Activated T-helper 1 cell treated with Interleukin-2 at 50 U/mL for 16 hours (primary cell): Measurements from ENCODE around the gene C1GALT1.

ENCODE experiments used
- DNase-seq: peaks from one replicate; pipeline ENCODE4 v3.0.0-alpha.2; 2020; ENCODE audit warnings: low read depth

C1GALT1 gene

GRCh38 chr7:7201578-7202374 lies 19.4 kb downstream of the C1GALT1 start:
- DNase-seq: peak; percentile 16

GRCh38 chr7:7202375-7202720 lies 20.0 kb downstream of the C1GALT1 start:
- DNase-seq: no peak

- no peak for DNase-seq
Observed at GRCh38 chr7:7203813-7204575, 21.6 kb downstream of the C1GALT1 start.

GRCh38 chr7:7207876-7208275 lies 25.5 kb downstream of the C1GALT1 start:
- DNase-seq: no peak

GRCh38 chr7:7208520-7208919 lies 26.2 kb downstream of the C1GALT1 start:
- DNase-seq: no peak

GRCh38 chr7:7209412-7210050 lies 27.2 kb downstream of the C1GALT1 start:
- no peak for DNase-seq

- DNase-seq: no peak
Observed at GRCh38 chr7:7210475-7211237, 28.3 kb downstream of the C1GALT1 start.

- DNase-seq: no peak
Observed at GRCh38 chr7:7212612-7213011, 30.3 kb downstream of the C1GALT1 start.

GRCh38 chr7:7214398-7215347 lies 32.3 kb downstream of the C1GALT1 start:
- DNase-seq: no peak

- no peak for DNase-seq
Observed at GRCh38 chr7:7216279-7216678, 33.9 kb downstream of the C1GALT1 start.

GRCh38 chr7:7219216-7219615 lies 36.9 kb downstream of the C1GALT1 start:
- no peak for DNase-seq

GRCh38 chr7:7220821-7221220 lies 38.5 kb downstream of the C1GALT1 start:
- no peak for DNase-seq

- DNase-seq: no peak
Observed at GRCh38 chr7:7221599-7222038, 39.3 kb downstream of the C1GALT1 start.

- no peak for DNase-seq
Observed at GRCh38 chr7:7223250-7223649, 40.9 kb downstream of the C1GALT1 start.

GRCh38 chr7:7226407-7226806 lies 44.1 kb downstream of the C1GALT1 start:
- no peak for DNase-seq

GRCh38 chr7:7228472-7228871 lies 46.1 kb downstream of the C1GALT1 start:
- no peak for DNase-seq

GRCh38 chr7:7228967-7229366 lies 46.6 kb downstream of the C1GALT1 start:
- no peak for DNase-seq

GRCh38 chr7:7231000-7231399 lies 48.7 kb downstream of the C1GALT1 start:
- no peak for DNase-seq

GRCh38 chr7:7231865-7232264 lies 49.5 kb downstream of the C1GALT1 start:
- DNase-seq: no peak

GRCh38 chr7:7235347-7235746 lies 53.0 kb downstream of the C1GALT1 start:
- no peak for DNase-seq

GRCh38 chr7:7236041-7236440 lies 53.7 kb downstream of the C1GALT1 start:
- no peak for DNase-seq
